HCT116 (cell line): ENCODE measurements around the gene OCSTAMP. TPM values are rescaled to one million over a fixed set of nuclear protein-coding genes. Genes with fewer than 3 reads are reported as not detected.

Experiments used
- ATAC-seq: fragments of 200-7000 bp; cut with Tn5 transposase; 2 replicates; pipeline ENCODE4 v1.9.1; 2020; ENCODE audit warnings: mild to moderate bottlenecking, moderate library complexity
- BruUV-seq: library from RNA; stranded (reverse); fragments of 400-500 nt; replicated peaks from 2 replicates; lab custom pipeline; 2021; lab: Mats Ljungman, UMichigan
- CTCF ChIA-PET: fragments of 300-600 bp; sonication (Branson Sonifier 250); formaldehyde crosslinking; loops from one replicate; lab custom pipeline; 2021; ENCODE audit warnings: antibody characterized with exemption; lab: Charles Lee
- POLR2A ChIA-PET: fragments of 300-600, 350-600 bp; sonication (Branson Sonifier 250); formaldehyde crosslinking; loops from one replicate; lab custom pipeline; 2021; ENCODE audit warnings: antibody characterized with exemption; lab: Charles Lee
- RAD21 ChIA-PET, 2 experiments: fragments of 300-600 bp; sonication (Branson Sonifier 250); formaldehyde crosslinking; loops; one replicate each; lab custom pipeline; 2023; ENCODE audit warnings: low total read pairs in 2 of 2; ENCODE audit not compliant: uncharacterized antibody in 2 of 2, unreplicated experiment in 2 of 2, low non-redundant PET in 1 of 2; lab: Charles Lee
- DNase-seq: peaks from one replicate; pipeline ENCODE4 v3.0.0-alpha.2; 2010; ENCODE audit warnings: low read depth, low spot score
- H2AFZ ChIP-seq: fragments of 200-600 bp; shearing (Covaris generic), sonication (generic); 2 replicates; pipeline ENCODE4 v1.6.1; 2017; ENCODE audit warnings: low read depth, mixed run types, mixed read lengths, antibody characterized with exemption, low read length; ENCODE audit not compliant: poor library complexity, severe bottlenecking
- H3K27ac ChIP-seq: 2 replicates; pipeline ENCODE4 v1.5.1; 2012; ENCODE audit warnings: low read depth, low read length
- H3K27me3 ChIP-seq: fragments of 200-600 bp; sonication (generic); 2 replicates; pipeline ENCODE4 v1.6.1; 2016; ENCODE audit warnings: mixed run types, low read length, mixed read lengths; ENCODE audit not compliant: insufficient read depth
- H3K36me3 ChIP-seq, 2 experiments: fragments of 200-500 bp in 1 of 2; fragments of 200-600 bp in 1 of 2; sonication (Bioruptor generic) in 1 of 2; sonication (generic) in 1 of 2; 2 replicates each; pipeline versions ENCODE4 v1.5.1 to v1.6.1; 2014 to 2016; ENCODE audit warnings: low read length in 2 of 2, inconsistent platforms in 1 of 2, mixed read lengths in 1 of 2, mixed run types in 1 of 2; ENCODE audit not compliant: insufficient read depth in 2 of 2, control insufficient read depth in 1 of 2
- H3K4me1 ChIP-seq, 2 experiments: fragments of 200-600 bp in 1 of 2; sonication (generic) in 1 of 2; 2 replicates each; pipeline versions ENCODE4 v1.5.1 to v1.6.1; 2012 to 2017; ENCODE audit warnings: low read length in 2 of 2, inconsistent platforms in 1 of 2, mild to moderate bottlenecking in 1 of 2, mixed read lengths in 1 of 2, mixed run types in 1 of 2, moderate library complexity in 1 of 2; ENCODE audit not compliant: insufficient read depth in 2 of 2, control insufficient read depth in 1 of 2
- H3K4me2 ChIP-seq: fragments of 200-600 bp; sonication (generic); 2 replicates; pipeline ENCODE4 v1.6.1; 2017; ENCODE audit warnings: mixed run types, low read length, mixed read lengths
- H3K4me3 ChIP-seq, 2 experiments: fragments of 200-600 bp in 1 of 2; sonication (generic) in 1 of 2; replicated peaks in 1 of 2; 2 replicates each; pipeline ENCODE4 v1.5.1; 2011 to 2016; ENCODE audit warnings: low read length in 2 of 2, control low read depth in 1 of 2, low read depth in 1 of 2, mild to moderate bottlenecking in 1 of 2, mixed read lengths in 1 of 2, mixed run types in 1 of 2
- H3K79me2 ChIP-seq: fragments of 200-600 bp; sonication (generic); 2 replicates; pipeline ENCODE4 v1.6.1; 2017; ENCODE audit warnings: mild to moderate bottlenecking, mixed run types, low read length, moderate library complexity, mixed read lengths; ENCODE audit not compliant: insufficient read depth
- H3K9ac ChIP-seq: fragments of 200-600 bp; sonication (generic); 2 replicates; pipeline ENCODE4 v1.6.1; 2016; ENCODE audit warnings: low read length, mixed read lengths
- H3K9me2 ChIP-seq: fragments of 200-600 bp; sonication (generic), shearing (Covaris generic); 2 replicates; pipeline ENCODE4 v1.6.1; 2017; ENCODE audit warnings: mixed run types, mild to moderate bottlenecking, moderate library complexity; ENCODE audit not compliant: insufficient read depth
- H3K9me3 ChIP-seq, 2 experiments: fragments of 200-500 bp in 1 of 2; fragments of 200-600 bp in 1 of 2; sonication (Bioruptor generic) in 1 of 2; sonication (generic) in 1 of 2; 2 replicates each; pipeline ENCODE4 v1.6.1; 2014 to 2017; ENCODE audit warnings: low read length in 2 of 2, mixed read lengths in 2 of 2, inconsistent platforms in 1 of 2, low read depth in 1 of 2, mild to moderate bottlenecking in 1 of 2, mixed run types in 1 of 2, moderate library complexity in 1 of 2; ENCODE audit not compliant: control insufficient read depth in 1 of 2, insufficient read depth in 1 of 2
- H4K20me1 ChIP-seq: fragments of 200-600 bp; sonication (generic), shearing (Covaris generic); 2 replicates; pipeline ENCODE4 v1.6.1; 2017; ENCODE audit warnings: mixed run types, mild to moderate bottlenecking, moderate library complexity; ENCODE audit not compliant: insufficient read depth
- CTCF ChIP-seq, 3 experiments: fragments of 200-600 bp in 1 of 3; sonication (generic) in 1 of 3; IDR thresholded peaks in 2 of 3; conservative IDR thresholded peaks in 1 of 3; 2 replicates each; pipeline ENCODE4 v1.5.1; 2012 to 2017; ENCODE audit warnings: low read depth in 2 of 3, low read length in 2 of 3, antibody characterized with exemption in 1 of 3, borderline replicate concordance in 1 of 3, control low read depth in 1 of 3, mild to moderate bottlenecking in 1 of 3, mixed read lengths in 1 of 3, mixed run types in 1 of 3, moderate library complexity in 1 of 3; ENCODE audit not compliant: insufficient read depth in 1 of 3
- ELF1 ChIP-seq: IDR thresholded peaks from 2 replicates; pipeline ENCODE4 v1.6.1; 2012; ENCODE audit warnings: low read depth, borderline replicate concordance
- EZH2 ChIP-seq: fragments of 200-600 bp; sonication (generic); IDR thresholded peaks from 2 replicates; pipeline ENCODE4 v1.6.1; 2017; ENCODE audit warnings: antibody characterized with exemption, mixed run types
- EZH2phosphoT487 ChIP-seq: fragments of 200-600 bp; IDR thresholded peaks from 2 replicates; pipeline ENCODE4 v1.6.1; 2018; ENCODE audit warnings: antibody characterized with exemption, borderline replicate concordance
- RAD21 ChIP-seq: IDR thresholded peaks from 2 replicates; pipeline ENCODE4 v1.6.1; 2012; ENCODE audit warnings: low read depth, mild to moderate bottlenecking
- SP1 ChIP-seq: IDR thresholded peaks from 2 replicates; pipeline ENCODE4 v1.6.1; 2012; ENCODE audit warnings: low read depth
- SRF ChIP-seq: IDR thresholded peaks from 2 replicates; pipeline ENCODE4 v1.6.1; 2012; ENCODE audit warnings: low read depth
- YY1 ChIP-seq: IDR thresholded peaks from 2 replicates; pipeline ENCODE4 v1.6.1; 2011; ENCODE audit warnings: low read length, low read depth, moderate library complexity, mild to moderate bottlenecking; ENCODE audit not compliant: insufficient replicate concordance; ENCODE audit errors: extremely low read depth
- ZNF274 ChIP-seq: fragments of 200-500 bp; sonication (Bioruptor generic); IDR thresholded peaks from 2 replicates; pipeline ENCODE4 v1.6.1; 2014; ENCODE audit warnings: mild to moderate bottlenecking, low read depth, low read length, inconsistent platforms
- intact Hi-C: fragments of 100-400 bp; cut with micrococcal nuclease; formaldehyde crosslinking; loops from 2 replicates; pipeline ENCODE4 v1.10.0; 2022
- total RNA-seq: library from RNA; stranded (reverse); gene quantifications from one replicate; pipeline ENCODE4 v1.2.1, GENCODE V29; 2021; ENCODE audit not compliant: unreplicated experiment

OCSTAMP gene
- total RNA-seq, 1 experiment from 2014 or later, result not detected

- intact Hi-C loops, result loop anchor here (5.0 kb wide), 1 partner anchor 120 kb away; no protein-coding TSS in a partner anchor
- CTCF ChIA-PET, result interaction anchor here (0.7 to 2.0 kb wide), 5 partner anchors 11 to 78 kb away, joined by 3 to 12 read pairs (median 3); no protein-coding TSS in a partner anchor
- peak overlapping the region; percentile 96 for H2AFZ ChIP-seq
- no peaks in the 10 kb centered on the region for H3K27me3 ChIP-seq
- RAD21 ChIA-PET, result no interaction called here
- H4K20me1 ChIP-seq, result no peaks in the 10 kb centered on the region
- 0 out of 2 replicates have a peak overlapping the region, but pooled peaks have one; percentile 33 for H3K9ac ChIP-seq
- POLR2A ChIA-PET, result interaction anchor here (0.9 kb wide), 1 partner anchor 18 kb away, joined by 3 read pairs; no protein-coding TSS in a partner anchor
- no peaks in the 10 kb centered on the region for H3K9me2 ChIP-seq
- H3K27ac ChIP-seq, result no peak overlapping the region
- no peaks in the 10 kb centered on the region for H3K36me3 ChIP-seq
- BruUV-seq, result no TSS peak
- TF ChIP-seq RAD21 (no peak; the same call in 1 of the 2 replicates), SRF (no peak), EZH2phosphoT487 (no peak), ZNF274 (no peak), YY1 (no peak), EZH2 (no peak), CTCF (IDR thresholded peaks at IDR 0.05 in 2 of 3, conservative IDR thresholded peaks at IDR 0.05 in 1 of 3; ENCODE audit: borderline replicate concordance in 1 of 3, insufficient read depth in 1 of 3, low read depth in 2 of 3, low read length in 2 of 3) (peak; percentile 33 to 95 (median 86); a peak in 4 of 6 replicates), ELF1 (no peak), SP1 (no peak)
- ATAC-seq (peak; percentile 93), DNase-seq (peak; percentile 47)
- peak overlapping the region; percentile 75 for H3K4me2 ChIP-seq
- H3K9me3 ChIP-seq, result no peaks in the 10 kb centered on the region
- peak overlapping the region; percentile 30 to 51 for H3K4me3 ChIP-seq
- peaks cover 4 to 14% of the 10 kb centered on the region in 2 experiments; a peak in 2 of 4 replicates for H3K4me1 ChIP-seq
- no peaks in the 10 kb centered on the region for H3K79me2 ChIP-seq
Observed at GRCh38 chr20:46562373-46563169, 12.1 kb upstream of the OCSTAMP start.
